Mammary epithelial cell (primary cell): ENCODE results near the gene CNTN5.

ENCODE experiments used
- EZH2 ChIP-seq: IDR thresholded peaks from 2 replicates; pipeline ENCODE4 v1.6.1; 2012; ENCODE audit warnings: low read length, inconsistent platforms, borderline replicate concordance
- TF ChIP-seq, protein P1 (sequence below), 2 donors: IDR thresholded peaks in 1 of 2; conservative IDR thresholded peaks in 1 of 2; 2 replicates each; pipeline ENCODE4 v1.5.1; 2011 to 2012; ENCODE audit warnings: inconsistent platforms in 2 of 2, low read length in 2 of 2, mild to moderate bottlenecking in 2 of 2, control low read depth in 1 of 2, low read depth in 1 of 2; ENCODE audit not compliant: insufficient read depth in 1 of 2; ENCODE audit errors: extremely low read depth in 1 of 2

DNA sequence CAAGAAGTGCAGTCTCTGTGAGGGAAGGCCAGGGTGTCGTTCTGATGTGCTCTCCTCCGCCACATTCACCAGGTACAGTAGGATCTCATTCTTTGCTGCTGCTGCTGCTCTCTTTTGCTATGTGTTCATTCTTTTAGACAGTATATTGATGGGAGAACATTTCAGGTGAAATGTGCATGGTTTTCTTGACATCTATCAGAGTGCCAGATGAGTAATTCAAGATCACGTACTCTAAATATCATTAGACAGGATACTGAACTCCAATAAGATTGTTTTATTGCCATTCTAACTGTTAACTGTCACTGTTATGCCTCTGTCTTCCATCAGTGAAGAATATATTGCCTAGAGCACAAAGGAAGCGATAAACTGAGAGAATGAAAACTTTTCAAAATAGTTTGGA, 895.3 kb downstream of the CNTN5 start:
- TF ChIP-seq EZH2 = no peak
- TF ChIP-seq, protein P1, sequence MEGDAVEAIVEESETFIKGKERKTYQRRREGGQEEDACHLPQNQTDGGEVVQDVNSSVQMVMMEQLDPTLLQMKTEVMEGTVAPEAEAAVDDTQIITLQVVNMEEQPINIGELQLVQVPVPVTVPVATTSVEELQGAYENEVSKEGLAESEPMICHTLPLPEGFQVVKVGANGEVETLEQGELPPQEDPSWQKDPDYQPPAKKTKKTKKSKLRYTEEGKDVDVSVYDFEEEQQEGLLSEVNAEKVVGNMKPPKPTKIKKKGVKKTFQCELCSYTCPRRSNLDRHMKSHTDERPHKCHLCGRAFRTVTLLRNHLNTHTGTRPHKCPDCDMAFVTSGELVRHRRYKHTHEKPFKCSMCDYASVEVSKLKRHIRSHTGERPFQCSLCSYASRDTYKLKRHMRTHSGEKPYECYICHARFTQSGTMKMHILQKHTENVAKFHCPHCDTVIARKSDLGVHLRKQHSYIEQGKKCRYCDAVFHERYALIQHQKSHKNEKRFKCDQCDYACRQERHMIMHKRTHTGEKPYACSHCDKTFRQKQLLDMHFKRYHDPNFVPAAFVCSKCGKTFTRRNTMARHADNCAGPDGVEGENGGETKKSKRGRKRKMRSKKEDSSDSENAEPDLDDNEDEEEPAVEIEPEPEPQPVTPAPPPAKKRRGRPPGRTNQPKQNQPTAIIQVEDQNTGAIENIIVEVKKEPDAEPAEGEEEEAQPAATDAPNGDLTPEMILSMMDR (conservative IDR thresholded peaks at IDR 0.05 in 1 of 2, IDR thresholded peaks at IDR 0.05 in 1 of 2; ENCODE audit: extremely low read depth in 1 of 2, insufficient read depth in 1 of 2, low read depth in 1 of 2, low read length in 2 of 2) = no peak
